GM23338 (cell line): ENCODE data around the gene ADD3. TPM values are rescaled to one million over a fixed set of nuclear protein-coding genes. Genes with fewer than 3 reads are reported as not detected.

Experiments
- ATAC-seq: fragments of 200-7000 bp; cut with Tn5 transposase; 3 replicates; pipeline ENCODE4 v1.9.1; 2020
- DNase-seq: peaks from one replicate; pipeline ENCODE4 v3.0.0-alpha.2; 2015; ENCODE audit warnings: low spot score
- H2AFZ ChIP-seq: fragments of 200-600 bp; sonication (generic); 2 replicates; pipeline ENCODE4 v1.8.0; 2016; ENCODE audit warnings: antibody characterized with exemption, mild to moderate bottlenecking, moderate library complexity
- H3F3A ChIP-seq: fragments of 200-600 bp; sonication (generic); replicated peaks from 2 replicates; pipeline ENCODE4 v1.8.0; 2017; ENCODE audit warnings: antibody characterized with exemption, mixed run types, low read depth
- H3K27ac ChIP-seq: fragments of 200-600 bp; sonication (generic); 2 replicates; pipeline ENCODE4 v1.6.1; 2016; ENCODE audit warnings: low read depth
- H3K27me3 ChIP-seq: fragments of 200-600 bp; sonication (generic); 2 replicates; pipeline ENCODE4 v1.8.0; 2016; ENCODE audit warnings: mild to moderate bottlenecking, mixed run types, moderate library complexity; ENCODE audit not compliant: insufficient read depth
- H3K36me3 ChIP-seq: fragments of 200-600 bp; sonication (generic); 2 replicates; pipeline ENCODE4 v1.8.0; 2016; ENCODE audit warnings: mild to moderate bottlenecking; ENCODE audit not compliant: insufficient read depth
- H3K4me1 ChIP-seq: fragments of 200-600 bp; sonication (generic); 2 replicates; pipeline ENCODE4 v1.8.0; 2016; ENCODE audit warnings: mild to moderate bottlenecking, moderate library complexity; ENCODE audit not compliant: insufficient read depth
- H3K4me2 ChIP-seq: fragments of 200-600 bp; sonication (generic); 2 replicates; pipeline ENCODE4 v1.7.1; 2017; ENCODE audit warnings: mixed run types
- H3K4me3 ChIP-seq: fragments of 200-600 bp; sonication (generic); 2 replicates; pipeline ENCODE4 v1.6.1; 2016; ENCODE audit warnings: mixed run types
- H3K79me2 ChIP-seq: fragments of 200-600 bp; sonication (generic); replicated peaks from 2 replicates; pipeline ENCODE4 v1.8.0; 2017; ENCODE audit warnings: mild to moderate bottlenecking; ENCODE audit not compliant: insufficient read depth
- H3K9me2 ChIP-seq: fragments of 200-600 bp; sonication (generic); 2 replicates; pipeline ENCODE4 v1.8.0; 2017; ENCODE audit not compliant: insufficient read depth
- H4K20me1 ChIP-seq: fragments of 200-600 bp; sonication (generic); replicated peaks from 2 replicates; pipeline ENCODE4 v1.8.0; 2017; ENCODE audit warnings: mild to moderate bottlenecking; ENCODE audit not compliant: insufficient read depth
- H3K27ac Mint-ChIP-seq: 2 replicates; pipeline ENCODE4 v1.8.0; 2020; ENCODE audit warnings: inconsistent platforms, mild to moderate bottlenecking, moderate library complexity, mixed read lengths
- H3K27me3 Mint-ChIP-seq: 3 replicates; pipeline ENCODE4 v1.8.0; 2022; ENCODE audit warnings: low read depth, mild to moderate bottlenecking, moderate library complexity, mixed read lengths, inconsistent platforms; ENCODE audit not compliant: insufficient read depth, poor library complexity
- H3K36me3 Mint-ChIP-seq: 3 replicates; pipeline ENCODE4 v1.8.0; 2021; ENCODE audit warnings: low read depth, mild to moderate bottlenecking, inconsistent platforms, moderate library complexity, mixed read lengths
- H3K4me1 Mint-ChIP-seq: 3 replicates; pipeline ENCODE4 v1.8.0; 2020; ENCODE audit warnings: mild to moderate bottlenecking, inconsistent platforms, mixed read lengths
- H3K4me3 Mint-ChIP-seq: 3 replicates; pipeline ENCODE4 v1.8.0; 2021; ENCODE audit warnings: moderate library complexity, mild to moderate bottlenecking, inconsistent platforms, mixed read lengths
- H3K9me3 Mint-ChIP-seq: 3 replicates; pipeline ENCODE4 v1.8.0; 2020; ENCODE audit warnings: moderate library complexity, mild to moderate bottlenecking, inconsistent platforms, mixed read lengths
- CREB1 ChIP-seq: fragments of 250-450 bp; sonication (Bioruptor Pico); IDR thresholded peaks from 2 replicates; pipeline ENCODE4 v1.5.0; 2020; ENCODE audit warnings: low read depth, mild to moderate bottlenecking, moderate library complexity
- CTCF ChIP-seq, 2 experiments: fragments of 200-600 bp in 1 of 2; sonication (generic) in 1 of 2; conservative IDR thresholded peaks; 2 replicates each; pipeline versions ENCODE4 v1.5.1 to v1.6.1; 2016 to 2017; ENCODE audit warnings: antibody characterized with exemption in 2 of 2, low read depth in 2 of 2, mild to moderate bottlenecking in 2 of 2, moderate library complexity in 1 of 2
- ETS1 ChIP-seq: IDR thresholded peaks from 2 replicates; pipeline ENCODE4 v1.6.1; 2016; ENCODE audit warnings: antibody characterized with exemption
- EZH2 ChIP-seq: fragments of 200-600 bp; sonication (generic); IDR thresholded peaks from one replicate; pipeline ENCODE4 v1.8.0; 2017; ENCODE audit warnings: antibody characterized with exemption, mild to moderate bottlenecking, low read depth; ENCODE audit not compliant: unreplicated experiment
- EZH2phosphoT487 ChIP-seq: fragments of 200-600 bp; sonication (generic); IDR thresholded peaks from one replicate; pipeline ENCODE4 v1.8.1; 2018; ENCODE audit warnings: antibody characterized with exemption; ENCODE audit not compliant: unreplicated experiment
- JUNB ChIP-seq: IDR thresholded peaks from one replicate; pipeline ENCODE4 v1.6.1; 2016; ENCODE audit warnings: antibody characterized with exemption; ENCODE audit not compliant: unreplicated experiment
- NANOG ChIP-seq: IDR thresholded peaks from 2 replicates; pipeline ENCODE4 v1.6.1; 2016; ENCODE audit warnings: antibody characterized with exemption, borderline replicate concordance
- POLR2AphosphoS5 ChIP-seq: IDR thresholded peaks from 2 replicates; pipeline ENCODE4 v1.6.1; 2016; ENCODE audit warnings: antibody characterized with exemption, low read depth
- REST ChIP-seq: IDR thresholded peaks from one replicate; pipeline ENCODE4 v1.6.1; 2018; ENCODE audit warnings: antibody characterized with exemption; ENCODE audit not compliant: unreplicated experiment
- STAT1 ChIP-seq: IDR thresholded peaks from one replicate; pipeline ENCODE4 v1.6.1; 2016; ENCODE audit warnings: antibody characterized with exemption; ENCODE audit not compliant: unreplicated experiment
- ZNF114 ChIP-seq: fragments of 250-450 bp; sonication (Bioruptor Pico); IDR thresholded peaks from 2 replicates; pipeline ENCODE4 v1.5.0; 2020; ENCODE audit warnings: mild to moderate bottlenecking, moderate library complexity
- polyA plus RNA-seq: library from polyadenylated mRNA; unstranded; fragments of >200 nt; fragmentation: Nextera tagmentation; extraction: Ambion mirVana; gene quantifications from 2 replicates; pipeline ENCODE4 v1.2.1, GENCODE V29; 2016
- total RNA-seq: library from RNA; depleted of rRNA; stranded (reverse); fragments of >200 nt; shearing (Covaris generic); gene quantifications from 2 replicates; pipeline ENCODE4 v1.2.3, GENCODE V29; 2014

Gene ADD3
- total and polyA plus RNA-seq, 2 experiments from 2014 or later: 68.5 to 767 TPM

GRCh38 chr10:109982123-109982522 lies 25.7 kb upstream of the ADD3 start (continued):
- TF ChIP-seq ETS1 (no peak), ZNF114 (CRISPR knock-in tag) (no peak), POLR2AphosphoS5 (no peak), EZH2 (no peak), EZH2phosphoT487 (no peak)

GRCh38 chr10:109982812-109983211 lies 25.0 kb upstream of the ADD3 start:
- DNase-seq (no peak), ATAC-seq (no peak)
- Mint-ChIP-seq H3K27me3 (no peaks in the 10 kb centered on the region), H3K27ac (no peak overlapping the region), H3K36me3 (no peaks in the 10 kb centered on the region), H3K4me3 (no peak overlapping the region), H3K9me3 (peaks cover 5% of the 10 kb centered on the region; the same call in 2 of the 3 replicates), H3K4me1 (peaks cover 7% of the 10 kb centered on the region; the same call in 2 of the 3 replicates)
- Histone ChIP-seq H3K9me2 (no peaks in the 10 kb centered on the region), H4K20me1 (no peaks in the 10 kb centered on the region), H3K4me1 (no peaks in the 10 kb centered on the region), H3K4me3 (no peak overlapping the region), H3K4me2 (no peak overlapping the region), H3F3A (no peaks in the 10 kb centered on the region), H3K27ac (no peak overlapping the region), H3K79me2 (no peaks in the 10 kb centered on the region), H2AFZ (no peak overlapping the region), H3K27me3 (no peaks in the 10 kb centered on the region), H3K36me3 (no peaks in the 10 kb centered on the region)
- TF ChIP-seq JUNB (no peak), ETS1 (no peak), ZNF114 (CRISPR knock-in tag) (no peak), CTCF (conservative IDR thresholded peaks at IDR 0.05; ENCODE audit: low read depth in 2 of 2) (no peak), REST (no peak), POLR2AphosphoS5 (no peak), EZH2phosphoT487 (no peak), CREB1 (CRISPR knock-in tag) (no peak), EZH2 (no peak), NANOG (no peak), STAT1 (no peak)
